GM12878 (cell line): Measurements from ENCODE around the gene RFTN2. TPM values are rescaled to one million over a fixed set of nuclear protein-coding genes. Genes with fewer than 3 reads are reported as not detected.

Source experiments
- ATAC-seq: fragments of 200-7000 bp; cut with Tn5 transposase; 3 replicates; pipeline ENCODE4 v1.9.1; 2020; ENCODE audit warnings: mild to moderate bottlenecking, moderate library complexity
- BruUV-seq: library from RNA; stranded (reverse); fragments of 400-500 nt; replicated peaks from 2 replicates; lab custom pipeline; 2021; lab: Mats Ljungman, UMichigan
- CTCF ChIA-PET: fragments of 300-600 bp; sonication (Branson Sonifier 250); formaldehyde crosslinking; extraction: SDS; loops from one replicate; lab custom pipeline; 2021; ENCODE audit warnings: inconsistent platforms; lab: Yijun Ruan, JAX
- POLR2A ChIA-PET: fragments of 350-600 bp; formaldehyde crosslinking; extraction: SDS; loops from one replicate; lab custom pipeline; 2021; ENCODE audit warnings: inconsistent platforms; lab: Charles Lee
- RAD21 ChIA-PET: fragments of 300-600 bp; sonication (Branson Sonifier 250); formaldehyde crosslinking; loops from one replicate; lab custom pipeline; 2023; ENCODE audit warnings: antibody characterized with exemption; ENCODE audit not compliant: unreplicated experiment; lab: Charles Lee
- SMC1A ChIA-PET: fragments of 300-600 bp; sonication (Branson Sonifier 250); formaldehyde crosslinking; loops from one replicate; lab custom pipeline; 2023; ENCODE audit not compliant: unreplicated experiment, uncharacterized antibody; lab: Charles Lee
- DNase-seq: peaks from one replicate; pipeline ENCODE4 v3.0.0-alpha.2; 2011; ENCODE audit warnings: low read depth, low spot score
- FAIRE-seq: peaks from 3 replicates; lab custom pipeline; 2011; peaks lifted over from hg19 to GRCh38; lab: Jason Lieb, UNC
- H2AFZ ChIP-seq: 2 replicates; pipeline ENCODE4 v1.6.0; 2011; ENCODE audit warnings: low read depth, low read length, control low read depth; ENCODE audit not compliant: control insufficient read depth
- H3K27ac ChIP-seq: 2 replicates; pipeline ENCODE4 v1.5.1; 2011; ENCODE audit warnings: control low read depth; ENCODE audit not compliant: control insufficient read depth, insufficient read depth
- H3K27me3 ChIP-seq, 2 experiments: replicated peaks in 1 of 2; 2 replicates each; pipeline versions ENCODE4 v1.6.0 to v1.6.1; 2011; ENCODE audit warnings: low read length in 1 of 2; ENCODE audit not compliant: control insufficient read depth in 2 of 2, insufficient read depth in 2 of 2
- H3K36me3 ChIP-seq, 2 experiments: 2 replicates each; pipeline ENCODE4 v1.5.1; 2011; ENCODE audit warnings: low read length in 1 of 2; ENCODE audit not compliant: control insufficient read depth in 2 of 2, insufficient read depth in 2 of 2
- H3K4me1 ChIP-seq: 2 replicates; pipeline ENCODE4 v1.6.1; 2011; ENCODE audit warnings: mild to moderate bottlenecking, low read length, moderate library complexity, mixed read lengths; ENCODE audit not compliant: control insufficient read depth, insufficient read depth
- H3K4me2 ChIP-seq: 2 replicates; pipeline ENCODE4 v1.6.0; 2011; ENCODE audit warnings: control low read depth; ENCODE audit not compliant: control insufficient read depth, insufficient read depth
- H3K4me3 ChIP-seq: fragments of 200-600 bp; sonication (generic); 2 replicates; pipeline ENCODE4 v1.5.1; 2016
- H3K79me2 ChIP-seq: 2 replicates; pipeline ENCODE4 v1.6.0; 2011; ENCODE audit warnings: low read length; ENCODE audit not compliant: control insufficient read depth, insufficient read depth
- H3K9ac ChIP-seq: 2 replicates; pipeline ENCODE4 v1.8.0; 2011; ENCODE audit warnings: low read length, control low read depth, mixed read lengths; ENCODE audit not compliant: control insufficient read depth, insufficient read depth
- H3K9me3 ChIP-seq: replicated peaks from 3 replicates; pipeline ENCODE4 v1.5.1; 2011; ENCODE audit warnings: mild to moderate bottlenecking, low read length; ENCODE audit not compliant: control insufficient read depth, insufficient read depth
- H4K20me1 ChIP-seq: 2 replicates; pipeline ENCODE4 v1.6.0; 2011; ENCODE audit not compliant: control insufficient read depth, insufficient read depth
- BACH1 ChIP-seq: fragments of 450-650 bp; IDR thresholded peaks from 2 replicates; pipeline ENCODE4 v1.6.1; 2017; ENCODE audit warnings: mild to moderate bottlenecking, borderline replicate concordance
- IRF4 ChIP-seq: IDR thresholded peaks from 2 replicates; pipeline ENCODE4 v1.6.1; 2011; ENCODE audit warnings: low read depth, low read length
- MEF2A ChIP-seq: IDR thresholded peaks from 2 replicates; pipeline ENCODE4 v1.6.1; 2011; ENCODE audit warnings: low read depth, mild to moderate bottlenecking, low read length, moderate library complexity; ENCODE audit not compliant: insufficient read depth
- NR2C2 ChIP-seq: IDR thresholded peaks from 2 replicates; pipeline ENCODE4 v1.6.1; 2011; ENCODE audit warnings: borderline replicate concordance, low read depth; ENCODE audit not compliant: control insufficient read depth, insufficient read length
- PAX8 ChIP-seq: fragments of 450-650 bp; IDR thresholded peaks from 2 replicates; pipeline ENCODE4 v1.6.1; 2017; ENCODE audit warnings: mild to moderate bottlenecking, moderate library complexity
- POLR2A ChIP-seq: IDR thresholded peaks from 2 replicates; pipeline ENCODE4 v1.6.1; 2011; ENCODE audit warnings: low read depth, mild to moderate bottlenecking, low read length
- POU2F2 ChIP-seq: IDR thresholded peaks from 3 replicates; pipeline ENCODE4 v1.6.1; 2011; ENCODE audit warnings: low read depth, mild to moderate bottlenecking, low read length, borderline replicate concordance
- SIN3A ChIP-seq: IDR thresholded peaks from 2 replicates; pipeline ENCODE4 v1.6.1; 2012; ENCODE audit warnings: low read depth, low read length, improper control_type of control experiment
- SMC3 ChIP-seq: IDR thresholded peaks from 2 replicates; pipeline ENCODE4 v1.6.1; 2011; ENCODE audit warnings: low read length, improper control_type of control experiment, borderline replicate concordance
- TBL1XR1 ChIP-seq: IDR thresholded peaks from 2 replicates; pipeline ENCODE4 v1.6.1; 2012; ENCODE audit warnings: low read depth, low read length, improper control_type of control experiment
- ZNF384 ChIP-seq: IDR thresholded peaks from 2 replicates; pipeline ENCODE4 v1.6.1; 2012; ENCODE audit warnings: low read depth, mild to moderate bottlenecking, low read length, improper control_type of control experiment, borderline replicate concordance
- in situ Hi-C: fragments of 300-500 bp; cut with MboI; formaldehyde crosslinking; loops from 9 replicates; pipeline ENCODE4 v1.14.3; 2018; ENCODE audit warnings: mixed read lengths
- intact Hi-C: fragments of 100-400 bp; cut with micrococcal nuclease; formaldehyde crosslinking; loops from one replicate; pipeline ENCODE4 v1.14.2; 2022; ENCODE audit not compliant: unreplicated experiment
- polyA plus RNA-seq, 11 experiments: library from polyadenylated mRNA; depleted of rRNA in 4 of 11; unstranded in 6 of 11; stranded (reverse) in 5 of 11; fragments of >200 nt; fragmentation: Nextera tagmentation in 4 of 11; fragmentation: Illumina TruSeq in 1 of 11; extraction: Ambion mirVana in 4 of 11; extraction: Trizol in 1 of 11; gene quantifications; 1 replicate in 1 of 11; 2 replicates in 10 of 11; pipeline versions ENCODE4 v1.2.1 to v1.2.3, GENCODE V29; 2011 to 2016; ENCODE audit warnings: inconsistent platforms in 2 of 11, missing spikeins in 2 of 11, low read depth in 1 of 11
- total RNA-seq, 4 experiments: library from RNA; depleted of rRNA in 3 of 4; stranded (reverse); fragments of >200 nt in 3 of 4; fragmentation: Illumina TruSeq in 1 of 4; extraction: Trizol in 1 of 4; gene quantifications; 2 replicates each; pipeline versions ENCODE4 v1.2.1 to v1.2.3, GENCODE V29; 2013 to 2021
- TF ChIP-seq, protein P1 (sequence below): fragments of 450-650 bp; IDR thresholded peaks from 2 replicates; pipeline ENCODE4 v1.6.1; 2018; ENCODE audit warnings: mild to moderate bottlenecking, low read depth, moderate library complexity; ENCODE audit not compliant: partially characterized antibody
- TF ChIP-seq, protein P2 (sequence below): fragments of 450-650 bp; IDR thresholded peaks from 2 replicates; pipeline ENCODE4 v1.6.1; 2017; ENCODE audit warnings: mild to moderate bottlenecking, low read depth, inconsistent platforms; ENCODE audit not compliant: poor library complexity, severe bottlenecking
- TF ChIP-seq, protein P3 (sequence below): fragments of 450-650 bp; IDR thresholded peaks from 2 replicates; pipeline ENCODE4 v1.6.1; 2016; ENCODE audit warnings: mild to moderate bottlenecking

The RFTN2 gene
- total and polyA plus RNA-seq, 10 of the 15 experiments (the other 5 are each of a cell fraction or from before 2014, with no cell fraction given) = 0.09 to 0.23 TPM; not detected in 8

DNA sequence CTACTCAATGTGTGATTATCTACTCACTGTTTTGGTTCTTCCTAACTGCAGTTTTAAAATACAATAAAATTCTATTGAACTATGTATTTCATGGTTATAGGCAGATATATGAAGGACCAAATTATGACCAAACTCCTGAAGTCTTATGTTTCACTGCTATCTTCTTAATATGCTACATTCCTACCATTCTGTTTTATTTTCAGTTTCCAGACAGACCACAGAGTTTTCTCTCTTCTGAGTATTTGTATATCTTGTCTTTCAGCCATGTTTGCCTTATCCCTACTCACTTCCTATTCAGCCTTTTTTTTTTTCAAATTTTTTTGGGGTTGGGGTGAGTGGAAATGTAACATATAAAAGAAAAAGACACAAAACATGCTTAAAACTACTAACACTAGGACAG lies 6.3 kb downstream of the RFTN2 start:
- H2AFZ ChIP-seq = peak overlapping the region; percentile 56
- H3K79me2 ChIP-seq = no peaks in the 10 kb centered on the region
- no peak overlapping the region for H3K4me3 ChIP-seq
- ATAC-seq (no peak), FAIRE-seq (no peak), DNase-seq (no peak)
- ChIA-PET SMC1A (no interaction called here), RAD21 (no interaction called here), CTCF (no interaction called here), POLR2A (no interaction called here)
- H4K20me1 ChIP-seq = no peaks in the 10 kb centered on the region
- H3K4me1 ChIP-seq = peaks cover 4% of the 10 kb centered on the region
- no peaks in the 10 kb centered on the region; a peak in 1 of 4 replicates for H3K36me3 ChIP-seq
- TF ChIP-seq POU2F2 (no peak), ZNF384 (no peak), POLR2A (no peak), TBL1XR1 (no peak), SIN3A (no peak), IRF4 (no peak), MEF2A (no peak), SMC3 (no peak), NR2C2 (no peak), BACH1 (no peak), PAX8 (no peak)
- TF ChIP-seq, protein P1, sequence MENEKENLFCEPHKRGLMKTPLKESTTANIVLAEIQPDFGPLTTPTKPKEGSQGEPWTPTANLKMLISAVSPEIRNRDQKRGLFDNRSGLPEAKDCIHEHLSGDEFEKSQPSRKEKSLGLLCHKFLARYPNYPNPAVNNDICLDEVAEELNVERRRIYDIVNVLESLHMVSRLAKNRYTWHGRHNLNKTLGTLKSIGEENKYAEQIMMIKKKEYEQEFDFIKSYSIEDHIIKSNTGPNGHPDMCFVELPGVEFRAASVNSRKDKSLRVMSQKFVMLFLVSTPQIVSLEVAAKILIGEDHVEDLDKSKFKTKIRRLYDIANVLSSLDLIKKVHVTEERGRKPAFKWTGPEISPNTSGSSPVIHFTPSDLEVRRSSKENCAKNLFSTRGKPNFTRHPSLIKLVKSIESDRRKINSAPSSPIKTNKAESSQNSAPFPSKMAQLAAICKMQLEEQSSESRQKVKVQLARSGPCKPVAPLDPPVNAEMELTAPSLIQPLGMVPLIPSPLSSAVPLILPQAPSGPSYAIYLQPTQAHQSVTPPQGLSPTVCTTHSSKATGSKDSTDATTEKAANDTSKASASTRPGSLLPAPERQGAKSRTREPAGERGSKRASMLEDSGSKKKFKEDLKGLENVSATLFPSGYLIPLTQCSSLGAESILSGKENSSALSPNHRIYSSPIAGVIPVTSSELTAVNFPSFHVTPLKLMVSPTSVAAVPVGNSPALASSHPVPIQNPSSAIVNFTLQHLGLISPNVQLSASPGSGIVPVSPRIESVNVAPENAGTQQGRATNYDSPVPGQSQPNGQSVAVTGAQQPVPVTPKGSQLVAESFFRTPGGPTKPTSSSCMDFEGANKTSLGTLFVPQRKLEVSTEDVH = no peak
- TF ChIP-seq, protein P2, sequence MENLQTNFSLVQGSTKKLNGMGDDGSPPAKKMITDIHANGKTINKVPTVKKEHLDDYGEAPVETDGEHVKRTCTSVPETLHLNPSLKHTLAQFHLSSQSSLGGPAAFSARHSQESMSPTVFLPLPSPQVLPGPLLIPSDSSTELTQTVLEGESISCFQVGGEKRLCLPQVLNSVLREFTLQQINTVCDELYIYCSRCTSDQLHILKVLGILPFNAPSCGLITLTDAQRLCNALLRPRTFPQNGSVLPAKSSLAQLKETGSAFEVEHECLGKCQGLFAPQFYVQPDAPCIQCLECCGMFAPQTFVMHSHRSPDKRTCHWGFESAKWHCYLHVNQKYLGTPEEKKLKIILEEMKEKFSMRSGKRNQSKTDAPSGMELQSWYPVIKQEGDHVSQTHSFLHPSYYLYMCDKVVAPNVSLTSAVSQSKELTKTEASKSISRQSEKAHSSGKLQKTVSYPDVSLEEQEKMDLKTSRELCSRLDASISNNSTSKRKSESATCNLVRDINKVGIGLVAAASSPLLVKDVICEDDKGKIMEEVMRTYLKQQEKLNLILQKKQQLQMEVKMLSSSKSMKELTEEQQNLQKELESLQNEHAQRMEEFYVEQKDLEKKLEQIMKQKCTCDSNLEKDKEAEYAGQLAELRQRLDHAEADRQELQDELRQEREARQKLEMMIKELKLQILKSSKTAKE = no peak
- TF ChIP-seq, protein P3, sequence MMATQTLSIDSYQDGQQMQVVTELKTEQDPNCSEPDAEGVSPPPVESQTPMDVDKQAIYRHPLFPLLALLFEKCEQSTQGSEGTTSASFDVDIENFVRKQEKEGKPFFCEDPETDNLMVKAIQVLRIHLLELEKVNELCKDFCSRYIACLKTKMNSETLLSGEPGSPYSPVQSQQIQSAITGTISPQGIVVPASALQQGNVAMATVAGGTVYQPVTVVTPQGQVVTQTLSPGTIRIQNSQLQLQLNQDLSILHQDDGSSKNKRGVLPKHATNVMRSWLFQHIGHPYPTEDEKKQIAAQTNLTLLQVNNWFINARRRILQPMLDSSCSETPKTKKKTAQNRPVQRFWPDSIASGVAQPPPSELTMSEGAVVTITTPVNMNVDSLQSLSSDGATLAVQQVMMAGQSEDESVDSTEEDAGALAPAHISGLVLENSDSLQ = no peak
- peaks cover 4% of the 10 kb centered on the region; the same call in 1 of the 3 replicates for H3K9me3 ChIP-seq
- intact Hi-C loops = no loop called here
- H3K27ac ChIP-seq = no peak overlapping the region; the same call in 1 of the 2 replicates
- no peaks in the 10 kb centered on the region for H3K27me3 ChIP-seq
- H3K4me2 ChIP-seq = no peak overlapping the region
- in situ Hi-C loops = no loop called here
- BruUV-seq = no TSS peak
- H3K9ac ChIP-seq = no peak overlapping the region
